T-helper 2 cell (primary cell): ENCODE measurements around the gene CD34.

ENCODE experiments used
- DNase-seq, 5 experiments: peaks; one replicate each; pipeline versions ENCODE4 v3.0.0 to v3.0.0-alpha.2; 2012 to 2022

Gene CD34

GRCh38 chr1:207851696-207852095, 59.2 kb downstream of the CD34 start:
- DNase-seq, result no peak

DNA sequence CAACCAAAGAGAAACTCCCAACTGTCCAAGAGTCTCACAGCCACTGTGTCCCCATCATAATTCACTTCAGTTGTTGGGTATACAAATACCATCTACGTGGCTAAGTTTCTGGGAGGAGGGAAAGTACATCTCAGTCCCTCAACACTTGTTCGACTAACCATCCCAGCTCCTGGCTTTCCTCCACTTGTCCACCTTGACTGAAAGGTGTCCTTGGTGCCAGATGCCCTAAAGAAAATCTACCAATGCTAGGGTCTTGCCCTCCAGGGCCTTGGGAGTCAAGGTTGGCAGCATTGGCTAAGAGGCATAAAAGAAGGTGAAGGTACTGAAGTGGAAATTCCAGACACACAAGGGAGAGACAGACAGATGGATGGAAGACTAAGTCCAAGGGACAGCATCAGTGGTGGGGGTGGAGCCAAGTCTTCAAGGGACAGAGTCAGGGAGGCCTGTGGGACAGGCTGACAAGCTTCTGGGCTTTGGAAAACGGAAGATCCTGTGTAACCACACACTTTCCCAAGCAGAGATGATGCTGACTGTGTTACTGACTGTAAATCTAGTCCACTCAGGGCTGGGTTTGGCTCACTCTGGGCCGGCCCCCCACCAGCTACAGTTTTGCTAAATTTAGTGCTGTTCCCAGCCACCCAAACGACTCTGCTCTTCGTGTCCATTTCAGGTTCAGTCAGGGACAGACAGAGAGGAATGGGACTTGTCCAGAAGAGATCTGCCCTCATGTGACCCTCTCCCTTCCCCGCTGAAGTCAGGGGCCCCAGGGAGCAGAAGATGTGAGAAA, 60.1 kb downstream of the CD34 start:
- DNase-seq, result no peak

DNA sequence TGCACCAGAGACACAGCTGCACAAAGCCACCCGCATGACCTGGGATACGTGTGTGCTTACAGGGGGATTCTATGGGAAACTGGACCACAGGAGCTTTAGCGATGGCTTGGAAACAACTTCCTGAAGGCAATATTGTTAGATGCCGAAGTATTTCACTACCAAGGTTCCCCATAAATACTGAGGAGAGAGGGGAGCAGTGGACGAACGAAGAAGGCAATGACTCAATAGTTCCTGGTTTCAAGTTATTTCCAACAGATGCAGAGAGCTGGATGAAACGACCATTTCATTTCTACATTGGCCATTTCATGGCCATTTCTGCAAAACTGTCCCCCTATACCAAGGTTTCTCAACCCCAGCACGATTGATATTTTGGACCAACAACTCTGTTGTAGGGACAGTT, 61.3 kb downstream of the CD34 start:
- no peak for DNase-seq

GRCh38 chr1:207849016-207849415, 61.9 kb downstream of the CD34 start:
- no peak for DNase-seq

DNA sequence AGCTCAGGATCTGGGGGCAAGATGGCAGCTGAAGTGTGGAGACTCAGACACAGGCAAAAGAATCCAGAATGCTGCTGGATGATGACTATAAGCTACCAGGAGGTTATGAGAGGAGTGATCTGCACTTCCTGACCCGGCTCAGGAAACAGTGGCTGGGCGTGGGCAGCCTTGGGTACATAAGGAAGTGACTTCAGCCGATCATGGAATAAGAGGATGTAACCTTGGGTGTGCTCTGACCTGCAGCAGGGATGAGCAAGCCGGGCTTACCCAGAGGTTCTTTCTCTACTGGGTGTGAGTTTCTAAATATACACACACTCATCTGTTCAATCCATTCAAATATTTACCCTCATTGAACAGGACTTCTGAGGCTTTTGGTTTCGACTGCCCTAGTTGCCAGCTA, 62.7 kb downstream of the CD34 start:
- DNase-seq, result peak in 1 of 5 experiments; percentile 25

DNA sequence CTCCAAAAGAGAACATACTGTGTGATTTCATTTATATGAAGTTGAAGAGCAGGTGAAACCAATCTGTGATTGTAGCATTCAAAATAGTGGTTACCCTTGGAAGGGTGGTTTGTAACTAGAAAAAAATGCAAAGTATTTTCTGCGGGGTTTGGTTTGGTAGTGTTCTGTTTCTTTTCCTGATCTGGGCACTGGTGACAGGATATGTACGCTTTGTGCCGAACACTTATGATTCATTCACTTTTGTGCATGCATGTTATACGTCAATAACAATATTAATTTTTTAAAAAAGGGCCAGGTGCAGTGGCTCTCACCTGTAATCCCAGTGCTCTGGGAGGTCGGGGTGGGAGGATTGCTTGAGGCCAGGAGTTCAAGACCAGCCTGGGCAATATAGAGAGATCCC, 63.8 kb downstream of the CD34 start:
- DNase-seq, result no peak

GRCh38 chr1:207845109-207845508, 65.8 kb downstream of the CD34 start:
- DNase-seq, result no peak

DNA sequence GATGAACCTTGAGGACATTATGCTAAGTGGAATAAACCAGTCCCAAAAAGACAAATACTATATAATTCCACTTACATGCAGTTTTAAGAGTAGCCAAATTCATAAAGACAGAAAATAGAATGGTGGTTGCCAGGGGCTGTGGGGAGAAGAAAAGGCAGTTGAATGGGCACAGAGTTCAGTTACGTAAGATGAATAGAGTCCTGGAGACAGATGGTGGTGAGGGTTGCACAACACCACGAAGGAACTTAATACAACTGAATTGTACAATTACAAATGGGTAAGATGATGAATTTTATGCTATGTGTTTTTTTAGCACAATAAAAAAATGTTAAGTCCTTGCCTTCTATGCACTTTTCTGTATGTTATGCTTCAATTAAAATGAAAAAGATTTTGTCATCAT, 66.6 kb downstream of the CD34 start:
- DNase-seq, result no peak

DNA sequence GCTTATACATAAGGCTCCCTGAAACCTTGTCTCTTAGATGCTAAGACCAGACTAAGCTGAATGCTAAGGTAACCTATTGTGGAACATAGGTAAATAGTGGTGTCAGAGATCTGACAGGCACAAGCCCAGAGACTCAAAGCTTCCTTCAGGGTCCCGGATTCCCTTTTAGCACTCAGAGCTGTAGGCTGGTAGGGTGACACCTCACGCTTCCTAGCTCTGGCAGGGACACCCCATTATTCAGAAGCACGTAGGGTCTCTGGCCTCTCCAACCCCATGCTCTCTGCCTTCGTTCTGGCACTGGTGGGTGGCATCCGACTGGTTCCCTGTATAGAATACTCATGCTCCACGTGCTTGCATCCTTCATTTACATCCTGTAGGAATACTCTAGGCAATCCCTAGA, 68.4 kb downstream of the CD34 start:
- DNase-seq, result no peak

DNA sequence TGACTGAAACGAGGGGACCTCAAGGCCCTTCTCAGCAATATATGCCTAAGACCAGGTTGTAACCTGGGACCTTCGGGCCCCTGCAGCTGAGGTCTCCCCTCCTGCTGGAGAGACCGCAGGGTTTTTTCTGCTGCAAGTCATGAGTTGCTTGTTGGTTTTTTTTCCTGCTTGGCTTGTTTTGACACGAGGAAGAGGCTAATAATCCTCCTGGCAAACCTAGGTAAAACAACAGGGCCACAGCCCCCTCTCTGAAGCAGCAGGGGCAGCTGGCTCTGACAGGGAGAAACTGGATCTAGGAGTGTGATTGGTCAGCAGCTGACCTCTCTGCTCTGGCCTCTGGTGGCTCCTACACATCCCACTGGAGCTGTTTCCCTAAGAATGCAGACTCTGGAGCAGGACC, 69.0 kb downstream of the CD34 start:
- no peak for DNase-seq

- DNase-seq, result no peak
Observed at GRCh38 chr1:207841293-207841692, 69.6 kb downstream of the CD34 start.

- DNase-seq, result no peak
Observed at GRCh38 chr1:207840380-207840779, 70.5 kb downstream of the CD34 start.

- DNase-seq, result peak in 1 of 5 experiments; percentile 65
Observed at GRCh38 chr1:207839083-207839413, 71.9 kb downstream of the CD34 start.

DNA sequence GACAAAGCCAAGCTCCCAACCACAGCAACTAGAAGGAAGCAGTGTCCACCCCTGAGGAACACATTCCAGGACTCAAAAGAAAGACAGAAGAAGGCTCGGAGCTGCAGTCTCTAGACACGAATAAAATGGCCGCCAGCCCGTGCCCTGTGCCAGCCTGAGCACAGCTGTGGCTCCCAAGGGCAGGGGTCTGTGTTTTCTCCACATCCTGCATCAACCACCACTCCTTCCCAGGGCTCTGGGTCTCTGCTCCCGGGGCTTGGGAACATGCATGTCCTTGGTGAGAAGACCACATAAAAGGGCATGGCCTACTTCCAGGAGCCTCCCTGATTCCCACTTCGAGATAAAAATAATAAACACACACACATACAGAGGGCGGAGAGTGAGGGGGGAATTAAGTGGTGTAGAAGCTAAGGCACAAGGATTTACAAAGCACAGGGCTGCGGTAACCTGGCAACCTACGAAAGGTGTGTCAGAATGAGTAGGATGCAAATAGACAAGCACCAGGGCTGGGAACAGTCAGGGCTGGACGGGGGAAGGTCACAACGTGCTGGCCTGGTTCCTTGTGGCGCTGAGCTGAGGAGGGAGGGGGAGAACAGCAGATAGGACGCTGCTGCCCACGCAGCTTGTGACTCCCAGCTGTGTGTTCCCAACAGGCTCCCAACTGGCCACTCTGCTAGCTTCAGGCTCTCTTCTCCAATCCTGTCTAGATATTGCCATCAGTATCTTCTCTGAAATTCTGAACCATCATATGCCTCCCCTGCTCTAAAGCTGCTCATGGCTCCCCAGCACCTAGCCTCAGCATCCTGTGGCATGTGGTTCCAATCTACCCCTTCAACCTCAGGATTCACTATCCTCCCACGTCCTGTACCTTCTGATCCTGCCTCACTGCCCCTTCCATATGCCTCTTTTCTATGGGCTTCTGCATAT, 72.5 kb downstream of the CD34 start:
- peak in 1 of 5 experiments; percentile 58 for DNase-seq

GRCh38 chr1:207837673-207838072, 73.3 kb downstream of the CD34 start:
- no peak for DNase-seq

GRCh38 chr1:207836591-207837347, 74.2 kb downstream of the CD34 start:
- no peak for DNase-seq

DNA sequence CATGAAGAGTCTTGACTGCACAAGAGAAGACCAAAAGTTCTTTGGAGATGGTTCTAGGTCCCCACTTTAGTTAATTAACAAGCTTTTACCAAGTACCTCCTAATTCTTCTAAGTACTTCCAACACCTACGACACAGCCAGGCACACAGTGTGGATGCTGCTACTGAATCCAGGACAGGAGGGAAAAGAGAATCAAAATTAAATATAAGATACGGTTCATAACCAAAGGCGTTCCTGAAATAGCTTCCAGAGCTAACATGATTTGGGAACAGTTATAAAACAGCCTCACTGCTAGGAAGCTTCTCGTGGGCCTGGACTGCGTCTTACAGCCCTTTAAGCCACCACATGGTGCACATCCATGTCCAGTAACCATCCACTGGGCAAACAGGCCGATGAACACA, 75.0 kb downstream of the CD34 start:
- no peak for DNase-seq

GRCh38 chr1:207833956-207834660, 76.8 kb downstream of the CD34 start:
- DNase-seq, result no peak

- no peak for DNase-seq
Observed at GRCh38 chr1:207833381-207833780, 77.5 kb downstream of the CD34 start.

DNA sequence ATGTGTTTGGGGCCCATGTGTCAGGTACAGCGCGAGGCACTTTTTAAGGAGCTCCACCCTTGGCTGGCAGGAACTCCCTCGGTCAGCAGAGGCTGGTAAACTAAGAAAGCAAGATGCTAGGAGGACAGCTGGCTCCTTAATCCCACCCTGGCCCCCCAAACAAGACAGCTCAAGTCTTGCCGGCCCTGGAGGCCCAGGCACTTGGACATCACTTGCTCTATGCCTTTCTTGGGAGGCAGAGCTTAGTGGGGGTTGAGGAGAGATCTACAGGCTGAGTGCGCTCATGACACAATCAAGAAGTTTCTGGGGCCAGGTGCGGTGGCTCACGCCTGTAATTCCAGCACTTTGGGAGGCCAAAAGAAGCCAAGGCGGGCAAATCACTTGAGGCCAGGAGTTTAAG, 78.1 kb downstream of the CD34 start:
- DNase-seq, result no peak

- peak in 2 of 5 experiments; percentile 7 to 85 for DNase-seq
Observed at GRCh38 chr1:207831517-207832327, 79.2 kb downstream of the CD34 start.
